SK-N-SH treated with all-trans-retinoic acid at 6 μM for 48 hours (cell line): ENCODE results near the gene KRT10.
"Not testable (repeated sequence)": the region's sequence is repeated elsewhere in the genome, so short reads cannot be mapped to it uniquely, and the experiment has no call there.

Experiments
- ATAC-seq: fragments of 200-7000 bp; cut with Tn5 transposase; 3 replicates; pipeline ENCODE4 v1.9.1; 2020; ENCODE audit warnings: mild to moderate bottlenecking, moderate library complexity
- BACH2 ChIP-seq: fragments of 250-450 bp; sonication (Bioruptor Pico); IDR thresholded peaks from 2 replicates; pipeline ENCODE4 v1.9.0; 2021; ENCODE audit warnings: mild to moderate bottlenecking, borderline replicate concordance
- CSDC2 ChIP-seq: fragments of 250-450 bp; sonication (Bioruptor Pico); IDR thresholded peaks from 2 replicates; pipeline ENCODE4 v1.5.0; 2020; ENCODE audit warnings: mild to moderate bottlenecking, moderate library complexity
- CSRNP3 ChIP-seq: fragments of 250-450 bp; sonication (Bioruptor Pico); IDR thresholded peaks from 2 replicates; pipeline ENCODE4 v1.5.1; 2021; ENCODE audit warnings: mild to moderate bottlenecking, moderate library complexity
- GLIS3 ChIP-seq: fragments of 250-450 bp; sonication (Bioruptor Pico); IDR thresholded peaks from 2 replicates; pipeline ENCODE4 v1.5.0; 2020; ENCODE audit warnings: mild to moderate bottlenecking, moderate library complexity
- PATZ1 ChIP-seq: fragments of 250-450 bp; sonication (Bioruptor Pico); IDR thresholded peaks from 2 replicates; pipeline ENCODE4 v1.8.0; 2020; ENCODE audit warnings: mild to moderate bottlenecking, moderate library complexity, borderline replicate concordance
- PPARA ChIP-seq: fragments of 250-450 bp; sonication (Bioruptor Pico); IDR thresholded peaks from 2 replicates; pipeline ENCODE4 v1.5.0; 2020; ENCODE audit warnings: mild to moderate bottlenecking, borderline replicate concordance
- RARB ChIP-seq: fragments of 250-450 bp; sonication (Bioruptor Pico); IDR thresholded peaks from 2 replicates; pipeline ENCODE4 v1.8.0; 2021; ENCODE audit warnings: mild to moderate bottlenecking, moderate library complexity
- SNAI2 ChIP-seq: fragments of 250-450 bp; sonication (Bioruptor Pico); IDR thresholded peaks from 2 replicates; pipeline ENCODE4 v1.5.0; 2020; ENCODE audit warnings: mild to moderate bottlenecking, moderate library complexity
- TCF4 ChIP-seq: fragments of 250-450 bp; sonication (Bioruptor Pico); IDR thresholded peaks from 2 replicates; pipeline ENCODE4 v1.8.0; 2021; ENCODE audit warnings: mild to moderate bottlenecking, moderate library complexity, borderline replicate concordance
- TOX ChIP-seq: fragments of 250-450 bp; sonication (Bioruptor Pico); IDR thresholded peaks from 2 replicates; pipeline ENCODE4 v1.8.0; 2021; ENCODE audit warnings: mild to moderate bottlenecking, moderate library complexity, borderline replicate concordance
- ZFP3 ChIP-seq: fragments of 250-450 bp; sonication (Bioruptor Pico); IDR thresholded peaks from 2 replicates; pipeline ENCODE4 v1.5.0; 2020; ENCODE audit warnings: mild to moderate bottlenecking, moderate library complexity
- ZFP30 ChIP-seq: fragments of 450-650 bp; formaldehyde crosslinking; IDR thresholded peaks from 2 replicates; pipeline ENCODE4 v1.5.0; 2022; ENCODE audit warnings: mild to moderate bottlenecking, moderate library complexity
- ZNF565 ChIP-seq: fragments of 450-650 bp; formaldehyde crosslinking; conservative IDR thresholded peaks from 2 replicates; pipeline ENCODE4 v1.5.0; 2020; ENCODE audit warnings: low read depth, mild to moderate bottlenecking, moderate library complexity
- ZNF70 ChIP-seq: fragments of 450-650 bp; formaldehyde crosslinking; IDR thresholded peaks from 2 replicates; pipeline ENCODE4 v1.5.0; 2020; ENCODE audit warnings: mild to moderate bottlenecking, moderate library complexity
- TF ChIP-seq, protein P1 (sequence below): fragments of 250-450 bp; sonication (Bioruptor Pico); IDR thresholded peaks from 2 replicates; pipeline ENCODE4 v1.5.0; 2020; ENCODE audit warnings: mild to moderate bottlenecking, moderate library complexity
- TF ChIP-seq, protein P2 (sequence below): fragments of 250-450 bp; sonication (Bioruptor Pico); IDR thresholded peaks from 2 replicates; pipeline ENCODE4 v1.5.1; 2020; ENCODE audit warnings: low read depth, mild to moderate bottlenecking, moderate library complexity

The KRT10 gene

DNA sequence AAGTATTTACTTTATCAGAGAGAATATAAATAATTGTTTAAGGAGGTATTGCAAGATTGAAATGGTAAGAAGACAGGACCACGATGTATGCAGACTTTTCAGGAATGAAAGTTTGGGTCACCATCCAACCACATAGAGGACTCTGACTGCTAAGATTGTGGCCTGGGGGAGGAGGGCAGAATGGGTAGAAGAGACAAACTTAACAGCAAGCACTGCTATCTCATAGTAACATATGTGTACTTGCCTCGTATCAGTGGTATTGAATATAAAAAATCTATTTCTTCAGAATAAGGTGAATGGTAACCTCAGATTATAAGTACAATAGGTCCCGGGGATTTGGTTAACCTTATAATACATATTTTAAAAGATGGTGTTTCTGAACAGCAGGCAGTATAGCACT lies 5.8 kb downstream of the KRT10 start (continued):
- TF ChIP-seq PATZ1 (CRISPR knock-in tag) (no peak), BACH2 (CRISPR knock-in tag) (no peak), ZFP30 (CRISPR knock-in tag) (no peak)

- TF ChIP-seq ZNF565 (CRISPR knock-in tag) (no peak), GLIS3 (no peak), TCF4 (no peak), BACH2 (CRISPR knock-in tag) (no peak)
- ATAC-seq: no peak
Observed at GRCh38 chr17:40815381-40815780, 7.0 kb downstream of the KRT10 start.

DNA sequence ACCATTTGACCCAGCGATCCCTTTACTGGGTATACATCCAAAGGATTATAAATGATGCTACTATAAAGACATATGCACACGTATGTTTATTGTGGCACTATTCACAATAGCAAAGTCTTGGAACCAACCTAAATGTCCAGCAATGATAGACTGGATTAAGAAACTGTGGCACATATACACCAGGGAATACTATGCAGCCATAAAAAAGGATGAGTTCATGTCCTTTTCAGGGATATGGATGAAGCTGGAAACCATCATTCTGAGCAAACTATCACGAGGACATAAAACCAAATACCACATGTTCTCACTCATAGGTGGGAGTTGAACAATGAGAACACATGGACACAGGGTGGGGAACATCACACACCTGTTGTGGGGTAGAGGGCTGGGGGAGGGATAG lies 7.8 kb downstream of the KRT10 start:
- not testable (repeated sequence) for ATAC-seq

DNA sequence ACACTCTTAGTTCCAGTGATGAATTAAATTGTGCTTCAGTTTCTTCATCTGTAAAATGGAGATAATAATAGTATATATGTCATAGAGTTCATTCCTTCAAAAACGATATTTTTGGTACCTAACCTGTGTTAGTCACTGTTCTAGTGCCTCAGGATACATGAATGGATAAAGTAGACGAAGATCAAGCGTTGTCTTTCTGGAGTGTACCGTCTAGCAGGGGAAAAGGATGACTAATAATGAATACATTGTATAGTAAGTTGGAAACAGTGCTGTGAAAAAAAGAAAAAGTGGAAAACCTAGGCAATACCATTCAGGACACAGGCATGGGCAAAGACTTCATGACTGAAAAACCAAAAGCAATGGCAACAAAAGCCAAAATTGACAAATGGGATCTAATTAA lies 8.6 kb downstream of the KRT10 start:
- no peak for ATAC-seq
- TF ChIP-seq ZFP3 (CRISPR knock-in tag): no peak
- TF ChIP-seq SNAI2 (CRISPR knock-in tag): no peak
- no peak for TF ChIP-seq RARB (CRISPR knock-in tag)
- TF ChIP-seq ZFP30 (CRISPR knock-in tag): no peak
- no peak for TF ChIP-seq CSDC2 (CRISPR knock-in tag)
- TF ChIP-seq ZNF70: no peak
- TF ChIP-seq, protein P1, sequence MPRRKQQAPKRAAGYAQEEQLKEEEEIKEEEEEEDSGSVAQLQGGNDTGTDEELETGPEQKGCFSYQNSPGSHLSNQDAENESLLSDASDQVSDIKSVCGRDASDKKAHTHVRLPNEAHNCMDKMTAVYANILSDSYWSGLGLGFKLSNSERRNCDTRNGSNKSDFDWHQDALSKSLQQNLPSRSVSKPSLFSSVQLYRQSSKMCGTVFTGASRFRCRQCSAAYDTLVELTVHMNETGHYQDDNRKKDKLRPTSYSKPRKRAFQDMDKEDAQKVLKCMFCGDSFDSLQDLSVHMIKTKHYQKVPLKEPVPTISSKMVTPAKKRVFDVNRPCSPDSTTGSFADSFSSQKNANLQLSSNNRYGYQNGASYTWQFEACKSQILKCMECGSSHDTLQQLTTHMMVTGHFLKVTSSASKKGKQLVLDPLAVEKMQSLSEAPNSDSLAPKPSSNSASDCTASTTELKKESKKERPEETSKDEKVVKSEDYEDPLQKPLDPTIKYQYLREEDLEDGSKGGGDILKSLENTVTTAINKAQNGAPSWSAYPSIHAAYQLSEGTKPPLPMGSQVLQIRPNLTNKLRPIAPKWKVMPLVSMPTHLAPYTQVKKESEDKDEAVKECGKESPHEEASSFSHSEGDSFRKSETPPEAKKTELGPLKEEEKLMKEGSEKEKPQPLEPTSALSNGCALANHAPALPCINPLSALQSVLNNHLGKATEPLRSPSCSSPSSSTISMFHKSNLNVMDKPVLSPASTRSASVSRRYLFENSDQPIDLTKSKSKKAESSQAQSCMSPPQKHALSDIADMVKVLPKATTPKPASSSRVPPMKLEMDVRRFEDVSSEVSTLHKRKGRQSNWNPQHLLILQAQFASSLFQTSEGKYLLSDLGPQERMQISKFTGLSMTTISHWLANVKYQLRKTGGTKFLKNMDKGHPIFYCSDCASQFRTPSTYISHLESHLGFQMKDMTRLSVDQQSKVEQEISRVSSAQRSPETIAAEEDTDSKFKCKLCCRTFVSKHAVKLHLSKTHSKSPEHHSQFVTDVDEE: no peak

DNA sequence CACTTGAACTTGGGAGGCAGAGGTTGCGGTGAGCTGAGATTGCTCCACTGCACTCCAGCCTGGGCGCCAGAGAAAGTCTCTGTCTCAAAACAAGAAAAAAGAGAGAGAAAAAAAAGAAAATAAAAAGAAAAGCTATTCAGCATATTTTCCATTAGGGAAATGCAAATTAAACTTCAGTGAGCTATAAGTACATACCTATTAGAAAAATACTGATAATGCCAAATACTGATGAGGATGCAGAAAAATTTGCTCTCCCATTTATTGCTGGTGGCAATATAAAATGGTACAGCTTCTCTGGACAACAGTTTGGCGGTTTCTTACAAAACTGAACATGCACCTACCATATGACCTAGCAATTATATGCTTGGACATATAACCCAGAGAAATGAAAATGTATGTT lies 9.8 kb downstream of the KRT10 start:
- ATAC-seq: no peak
- TF ChIP-seq TOX (CRISPR knock-in tag) (no peak), ZFP3 (CRISPR knock-in tag) (no peak), GLIS3 (no peak), SNAI2 (CRISPR knock-in tag) (no peak), PATZ1 (CRISPR knock-in tag) (no peak), ZNF565 (CRISPR knock-in tag) (no peak), TCF4 (no peak), CSRNP3 (CRISPR knock-in tag) (no peak), PPARA (CRISPR knock-in tag) (no peak), CSDC2 (CRISPR knock-in tag) (no peak)
- TF ChIP-seq, protein P2, sequence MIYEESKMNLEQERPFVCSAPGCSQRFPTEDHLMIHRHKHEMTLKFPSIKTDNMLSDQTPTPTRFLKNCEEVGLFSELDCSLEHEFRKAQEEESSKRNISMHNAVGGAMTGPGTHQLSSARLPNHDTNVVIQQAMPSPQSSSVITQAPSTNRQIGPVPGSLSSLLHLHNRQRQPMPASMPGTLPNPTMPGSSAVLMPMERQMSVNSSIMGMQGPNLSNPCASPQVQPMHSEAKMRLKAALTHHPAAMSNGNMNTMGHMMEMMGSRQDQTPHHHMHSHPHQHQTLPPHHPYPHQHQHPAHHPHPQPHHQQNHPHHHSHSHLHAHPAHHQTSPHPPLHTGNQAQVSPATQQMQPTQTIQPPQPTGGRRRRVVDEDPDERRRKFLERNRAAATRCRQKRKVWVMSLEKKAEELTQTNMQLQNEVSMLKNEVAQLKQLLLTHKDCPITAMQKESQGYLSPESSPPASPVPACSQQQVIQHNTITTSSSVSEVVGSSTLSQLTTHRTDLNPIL (CRISPR knock-in tag): no peak
- TF ChIP-seq, protein P1: no peak
